ENCODE results near the gene MT1F. TPM values are rescaled to one million over a fixed set of nuclear protein-coding genes. Genes with fewer than 3 reads are reported as not detected.

MT1F gene
- total and polyA plus RNA-seq, 2 experiments from 2014 or later, result not detected

GRCh38 chr16:56675685-56676210, 18.0 kb downstream of the MT1F start:
- no peak for DNase-seq (ENCODE audit: low read depth in 1 of 2, low spot score in 1 of 2)
- H3K27me3 ChIP-seq, result peaks cover 81% of the 10 kb centered on the region
- H3K27ac ChIP-seq, result no peak overlapping the region
- no peak for TF ChIP-seq CTCF (IDR thresholded peaks at IDR 0.05; ENCODE audit: low read depth, low read length)
- peaks cover 4% of the 10 kb centered on the region for H3K4me1 ChIP-seq (ENCODE audit: low read depth)
- no peaks in the 10 kb centered on the region for H3K36me3 ChIP-seq
- H3K9me3 ChIP-seq (ENCODE audit: low read depth), result no peaks in the 10 kb centered on the region
- H3K4me3 ChIP-seq, result peak overlapping the region; percentile 19

- Histone ChIP-seq H3K27ac (no peak overlapping the region), H3K36me3 (no peaks in the 10 kb centered on the region), H3K4me1 (ENCODE audit: low read depth) (peaks cover 5% of the 10 kb centered on the region), H3K27me3 (peaks cover 76% of the 10 kb centered on the region), H3K9me3 (ENCODE audit: low read depth) (no peaks in the 10 kb centered on the region), H3K4me3 (no peak overlapping the region)
- no peak for DNase-seq (ENCODE audit: low read depth in 1 of 2, low spot score in 1 of 2)
- no peak for TF ChIP-seq CTCF (IDR thresholded peaks at IDR 0.05; ENCODE audit: low read depth, low read length)
Measured at GRCh38 chr16:56677474-56677873, 19.7 kb downstream of the MT1F start.

- no peaks in the 10 kb centered on the region for H3K36me3 ChIP-seq
- H3K27me3 ChIP-seq, result peaks cover 73% of the 10 kb centered on the region
- no peaks in the 10 kb centered on the region for H3K9me3 ChIP-seq (ENCODE audit: low read depth)
- TF ChIP-seq CTCF (IDR thresholded peaks at IDR 0.05; ENCODE audit: low read depth, low read length), result no peak
- peaks cover 7% of the 10 kb centered on the region for H3K4me1 ChIP-seq (ENCODE audit: low read depth)
- no peak overlapping the region for H3K27ac ChIP-seq
- H3K4me3 ChIP-seq, result no peak overlapping the region
- no peak for DNase-seq (ENCODE audit: low read depth in 1 of 2, low spot score in 1 of 2)
Measured at GRCh38 chr16:56679078-56679730, 21.4 kb downstream of the MT1F start.

- no peaks in the 10 kb centered on the region for H3K9me3 ChIP-seq (ENCODE audit: low read depth)
- no peak overlapping the region for H3K4me3 ChIP-seq
- no peaks in the 10 kb centered on the region for H3K36me3 ChIP-seq
- no peak overlapping the region for H3K27ac ChIP-seq
- TF ChIP-seq CTCF (IDR thresholded peaks at IDR 0.05; ENCODE audit: low read depth, low read length), result no peak
- H3K4me1 ChIP-seq (ENCODE audit: low read depth), result peaks cover 7% of the 10 kb centered on the region
- no peak for DNase-seq (ENCODE audit: low read depth in 1 of 2, low spot score in 1 of 2)
- peaks cover 70% of the 10 kb centered on the region for H3K27me3 ChIP-seq
Measured at GRCh38 chr16:56679818-56680217, 22.1 kb downstream of the MT1F start.

- Histone ChIP-seq H3K9me3 (ENCODE audit: low read depth) (no peaks in the 10 kb centered on the region), H3K27me3 (peaks cover 52% of the 10 kb centered on the region), H3K4me3 (peak within 1 kb of the TSS; percentile 27), H3K36me3 (no peaks in the 10 kb centered on the region), H3K27ac (no peak within 1 kb of the TSS), H3K4me1 (ENCODE audit: low read depth) (peaks cover 3% of the 10 kb centered on the region)
- DNase-seq (ENCODE audit: low read depth in 1 of 2, low spot score in 1 of 2), result peak; percentile 84 to 95
- TF ChIP-seq CTCF (IDR thresholded peaks at IDR 0.05; ENCODE audit: low read depth, low read length), result no peak
Measured at GRCh38 chr16:56681939-56682702, 24.4 kb downstream of the MT1F start, which contains the start of gene MT1X. MT1X (plus strand) TSS chr16:56682470; CDS start chr16:56682541, 71 bp downstream.
